ENCODE measurements around the gene BRICD5. TPM values are rescaled to one million over a fixed set of nuclear protein-coding genes. Genes with fewer than 3 reads are reported as not detected.

The BRICD5 gene
- total RNA-seq (2022; extraction: Qiagen RNA extraction; ENCODE audit: low read depth), result 3.6 to 6.2 TPM (median 5.0 TPM) in 5 replicates

DNA sequence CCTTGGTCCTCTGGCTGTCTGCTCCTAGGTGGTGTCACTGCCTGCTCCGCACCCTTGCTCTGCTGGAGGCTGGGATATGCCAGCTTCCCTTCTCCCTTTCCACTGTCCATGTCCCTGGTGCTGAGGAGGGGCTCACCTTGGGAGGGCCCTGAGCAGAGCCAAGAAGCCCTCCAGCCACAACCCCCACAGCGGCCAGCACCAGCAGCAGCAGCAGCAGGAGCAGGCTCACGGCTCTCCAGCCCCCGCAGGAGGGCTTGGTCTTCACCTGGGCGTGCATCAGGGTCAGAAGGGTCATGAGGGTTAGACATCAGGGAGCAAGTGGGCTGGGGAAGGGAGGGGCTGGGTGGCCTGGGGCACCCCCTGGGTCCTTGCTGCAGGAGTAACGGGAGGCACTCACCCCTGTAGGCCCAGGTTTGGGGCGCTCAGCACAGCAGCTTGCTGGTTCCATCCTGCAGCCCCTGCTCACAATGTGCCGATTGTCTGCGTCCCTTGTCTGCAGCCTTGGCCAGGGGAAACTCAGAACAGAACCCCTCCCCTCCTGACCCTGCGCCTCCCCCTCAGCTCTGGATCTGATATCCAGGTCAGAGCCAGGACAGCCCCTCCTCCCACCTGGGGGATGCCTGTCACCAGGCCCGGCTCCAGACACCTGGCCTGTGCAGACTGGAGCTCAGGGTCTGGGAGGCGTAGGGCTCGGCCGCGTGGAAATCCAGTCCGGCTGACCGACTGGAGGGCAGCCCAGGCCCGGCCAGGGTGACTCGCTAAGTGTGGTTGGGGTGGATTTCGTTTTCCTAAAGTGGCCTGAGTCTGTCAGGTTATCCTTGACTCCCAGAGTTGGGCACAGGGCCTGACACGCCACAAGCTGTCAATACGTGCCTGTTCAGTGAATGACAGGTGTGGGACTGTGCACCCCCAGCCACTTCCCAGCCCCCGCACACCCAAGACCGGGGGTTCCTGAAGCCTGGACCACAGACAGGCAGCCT is at the start of gene BRICD5:
BRICD5 (minus strand) TSS at position 478 of the 980 bp plus-strand sequence; CDS start at position 448, 30 bp downstream.

GRCh38 chr16:2251296-2252111 is 40.8 kb upstream of the BRICD5 start, which contains the start of gene ECI1:
TSS of gene ECI1 (minus strand) at chr16:2251587. CDS start at chr16:2251566, 21 bp downstream.

GRCh38 chr16:2236337-2237101 is 25.9 kb upstream of the BRICD5 start, which contains the start of gene DNASE1L2:
TSS of gene DNASE1L2 (plus strand) at chr16:2236444. CDS start at chr16:2236817, 373 bp downstream.

GRCh38 chr16:2223221-2223941 is 12.7 kb upstream of the BRICD5 start, which contains the start of gene E4F1:
TSS of gene E4F1 (plus strand) at chr16:2223591. CDS start at chr16:2223614, 23 bp downstream.

DNA sequence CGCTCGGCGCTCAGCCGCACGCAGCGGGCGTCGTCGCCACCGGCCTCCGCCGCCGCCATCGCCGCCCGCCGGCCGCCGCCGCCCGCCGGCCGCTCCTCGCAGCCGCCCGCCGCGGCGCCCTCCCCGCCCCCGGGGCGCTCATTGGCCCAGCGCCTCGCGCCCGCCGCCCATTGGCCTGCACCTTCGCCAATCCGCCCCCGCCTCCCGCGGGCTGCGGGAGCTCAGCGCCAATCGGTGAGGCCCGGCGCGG is 4.0 kb upstream of the BRICD5 start, which contains the start of gene PGP:
PGP (minus strand) TSS at position 122 of the 250 bp plus-strand sequence; CDS start at position 59, 63 bp downstream.

DNA sequence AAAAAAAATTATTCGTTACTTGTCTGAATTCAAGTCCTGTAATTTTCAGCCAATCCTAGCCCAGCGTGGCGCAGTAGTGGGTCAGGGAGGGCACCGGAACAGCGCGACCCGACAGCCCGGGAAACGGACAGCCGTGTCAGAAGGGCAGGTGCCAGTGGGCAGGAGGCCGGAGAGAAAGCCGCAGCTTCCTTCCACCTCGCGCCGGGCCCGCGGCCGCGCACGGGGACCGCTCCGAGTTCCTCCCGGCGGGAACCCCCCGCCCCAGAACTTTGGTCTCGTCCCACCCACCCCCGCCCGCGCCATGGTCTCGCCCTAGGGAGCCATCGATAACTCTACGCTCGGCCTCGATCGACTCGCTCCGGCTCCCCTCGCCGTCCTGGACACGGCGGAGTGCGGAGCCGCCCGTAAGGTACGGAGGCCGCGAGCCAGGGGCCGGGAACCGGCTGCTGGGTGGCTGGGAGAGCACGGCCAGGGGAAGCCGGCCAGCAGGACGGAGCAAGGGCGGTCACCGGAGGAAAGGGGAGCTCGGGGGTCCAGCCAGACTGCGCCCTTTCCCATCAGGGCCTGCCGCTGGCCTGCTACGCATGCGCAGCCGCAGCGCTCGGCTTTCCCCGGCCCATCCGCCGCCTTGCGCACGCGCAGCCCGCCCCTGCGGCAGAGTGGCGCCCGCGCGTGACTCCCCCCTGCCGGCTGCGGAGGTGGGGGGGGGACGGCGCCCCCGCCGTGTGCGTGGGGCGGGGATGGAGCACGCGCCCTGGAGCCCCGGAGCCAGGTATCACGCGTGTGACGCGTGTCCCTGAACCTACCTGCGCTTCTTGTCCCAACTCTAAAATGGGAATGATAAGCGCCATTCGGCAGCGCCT is 5.3 kb downstream of the BRICD5 start, which contains the start of gene MLST8:
MLST8 (plus strand) TSS at position 351 of the 863 bp plus-strand sequence. CDS start 632 bp downstream, outside the sequence.

GRCh38 chr16:2196162-2196980 is 14.3 kb downstream of the BRICD5 start, which contains the start of gene CASKIN1:
TSS of gene CASKIN1 (minus strand) at chr16:2196605. CDS start at chr16:2196432, 173 bp downstream.

Other genes with a start within 250 kb of the BRICD5 start
- gene RPS2, start 246.0 kb downstream of the BRICD5 start, total RNA-seq (2022; extraction: Qiagen RNA extraction; ENCODE audit: low read depth), result 4,023 to 5,272 TPM (median 5,225 TPM) in 5 replicates
- gene RNF151, start 244.0 kb downstream of the BRICD5 start, total RNA-seq (2022; extraction: Qiagen RNA extraction; ENCODE audit: low read depth), result not detected in 5 replicates
- gene TBL3, start 238.8 kb downstream of the BRICD5 start, total RNA-seq (2022; extraction: Qiagen RNA extraction; ENCODE audit: low read depth), result 28.5 to 41.0 TPM (median 37.8 TPM) in 5 replicates
- gene NOXO1, start 229.4 kb downstream of the BRICD5 start, total RNA-seq (2022; extraction: Qiagen RNA extraction; ENCODE audit: low read depth), result 0.25 to 0.58 TPM (median 0.37 TPM) in 3 of 5 replicates, not detected in the others
- gene GFER, start 226.7 kb downstream of the BRICD5 start, total RNA-seq (2022; extraction: Qiagen RNA extraction; ENCODE audit: low read depth), result 21.9 to 49.2 TPM (median 39.8 TPM) in 5 replicates
- gene SYNGR3, start 220.9 kb downstream of the BRICD5 start, total RNA-seq (2022; extraction: Qiagen RNA extraction; ENCODE audit: low read depth), result 5.5 to 8.3 TPM (median 8.1 TPM) in 5 replicates
- gene ZNF598, start 201.0 kb downstream of the BRICD5 start, total RNA-seq (2022; extraction: Qiagen RNA extraction; ENCODE audit: low read depth), result 43.7 to 60.1 TPM (median 56.5 TPM) in 5 replicates
- 0.44 to 1.7 TPM (median 0.85 TPM) in 5 replicates for gene NPW, start 191.1 kb downstream of the BRICD5 start, total RNA-seq (2022; extraction: Qiagen RNA extraction; ENCODE audit: low read depth)
- 48.2 to 73.8 TPM (median 68.4 TPM) in 5 replicates for gene NHERF2, start 184.0 kb downstream of the BRICD5 start, total RNA-seq (2022; extraction: Qiagen RNA extraction; ENCODE audit: low read depth)
- 37.9 to 51.7 TPM (median 44.3 TPM) in 5 replicates for gene NTHL1, start 163.0 kb downstream of the BRICD5 start, total RNA-seq (2022; extraction: Qiagen RNA extraction; ENCODE audit: low read depth)
- 30.8 to 44.5 TPM (median 43.0 TPM) in 5 replicates for gene TSC2, start 162.9 kb downstream of the BRICD5 start, total RNA-seq (2022; extraction: Qiagen RNA extraction; ENCODE audit: low read depth)
- 36.9 to 55.8 TPM (median 48.0 TPM) in 5 replicates for gene PKD1, start 75.0 kb downstream of the BRICD5 start, total RNA-seq (2022; extraction: Qiagen RNA extraction; ENCODE audit: low read depth)
- gene RAB26, start 62.2 kb downstream of the BRICD5 start, total RNA-seq (2022; extraction: Qiagen RNA extraction; ENCODE audit: low read depth), result 2.4 to 4.9 TPM (median 2.9 TPM) in 5 replicates
- 37.1 to 58.7 TPM (median 50.7 TPM) in 5 replicates for gene TRAF7, start 55.1 kb downstream of the BRICD5 start, total RNA-seq (2022; extraction: Qiagen RNA extraction; ENCODE audit: low read depth)
- 0.35 to 0.55 TPM (median 0.45 TPM) in 5 replicates for gene CASKIN1, start 14.3 kb downstream of the BRICD5 start, total RNA-seq (2022; extraction: Qiagen RNA extraction; ENCODE audit: low read depth)
- gene MLST8, start 5.4 kb downstream of the BRICD5 start, total RNA-seq (2022; extraction: Qiagen RNA extraction; ENCODE audit: low read depth), result 38.1 to 52.1 TPM (median 49.1 TPM) in 5 replicates
- gene PGP, start 4.0 kb upstream of the BRICD5 start, total RNA-seq (2022; extraction: Qiagen RNA extraction; ENCODE audit: low read depth), result 18.4 to 32.7 TPM (median 32.3 TPM) in 5 replicates
- 15.7 to 26.0 TPM (median 24.9 TPM) in 5 replicates for gene E4F1, start 12.7 kb upstream of the BRICD5 start, total RNA-seq (2022; extraction: Qiagen RNA extraction; ENCODE audit: low read depth)
- 0.80 to 1.7 TPM (median 1.6 TPM) in 5 replicates for gene DNASE1L2, start 25.6 kb upstream of the BRICD5 start, total RNA-seq (2022; extraction: Qiagen RNA extraction; ENCODE audit: low read depth)
- 47.7 to 92.0 TPM (median 91.2 TPM) in 5 replicates for gene ECI1, start 40.7 kb upstream of the BRICD5 start, total RNA-seq (2022; extraction: Qiagen RNA extraction; ENCODE audit: low read depth)
- 248 to 285 TPM (median 258 TPM) in 5 replicates for gene RNPS1, start 57.3 kb upstream of the BRICD5 start, total RNA-seq (2022; extraction: Qiagen RNA extraction; ENCODE audit: low read depth)
- 15.9 to 20.5 TPM (median 20.2 TPM) in 5 replicates for gene ABCA3, start 129.9 kb upstream of the BRICD5 start, total RNA-seq (2022; extraction: Qiagen RNA extraction; ENCODE audit: low read depth)
- gene CCNF, start 218.6 kb upstream of the BRICD5 start, total RNA-seq (2022; extraction: Qiagen RNA extraction; ENCODE audit: low read depth), result 18.2 to 24.3 TPM (median 22.2 TPM) in 5 replicates
- gene TEDC2, start 249.2 kb upstream of the BRICD5 start, total RNA-seq (2022; extraction: Qiagen RNA extraction; ENCODE audit: low read depth), result 15.6 to 20.9 TPM (median 19.0 TPM) in 5 replicates

Measured in A549 treated with GW870086 at 1 μM for 4 hours (cell line).